OCI-LY3 (cell line): ENCODE measurements around the gene CDK4.
"Not testable (repeated sequence)": the region's sequence is repeated elsewhere in the genome, so short reads cannot be mapped to it uniquely, and the experiment has no call there.

Experiments used
- H2AFZ ChIP-seq: fragments of 200-600, 300-600 bp; shearing (Covaris generic); 2 replicates; pipeline ENCODE4 v1.6.0; 2014; ENCODE audit warnings: antibody characterized with exemption, low read depth, low read length
- H3K27ac ChIP-seq: fragments of 200-600, 300-600 bp; sonication (generic); 2 replicates; pipeline ENCODE4 v1.5.1; 2014; ENCODE audit warnings: mild to moderate bottlenecking, low read length, moderate library complexity, mixed read lengths
- H3K27me3 ChIP-seq: fragments of 200-600, 300-600 bp; sonication (generic); 2 replicates; pipeline ENCODE4 v1.6.1; 2014; ENCODE audit warnings: low read depth, low read length, mixed read lengths
- H3K36me3 ChIP-seq: fragments of 200-600, 300-600 bp; sonication (generic); replicated peaks from 2 replicates; pipeline ENCODE3; 2014; ENCODE audit warnings: low read depth, low read length, mixed read lengths
- H3K4me1 ChIP-seq: fragments of 300-600, 200-600 bp; sonication (generic); 2 replicates; pipeline ENCODE4 v1.6.1; 2014; ENCODE audit warnings: low read length, mixed read lengths
- H3K4me2 ChIP-seq: fragments of 200-600, 300-600 bp; sonication (generic); 2 replicates; pipeline ENCODE4 v1.6.1; 2014; ENCODE audit warnings: low read length, mixed read lengths
- H3K4me3 ChIP-seq: fragments of 300-600, 200-600 bp; sonication (generic); 2 replicates; pipeline ENCODE4 v1.5.1; 2014; ENCODE audit warnings: antibody characterized with exemption, mild to moderate bottlenecking, low read length, moderate library complexity
- H3K79me2 ChIP-seq: fragments of 300-600, 200-600 bp; shearing (Covaris generic); 2 replicates; pipeline ENCODE4 v1.6.1; 2014; ENCODE audit warnings: mild to moderate bottlenecking, low read length, mixed read lengths
- H3K9ac ChIP-seq: fragments of 300-600, 200-600 bp; shearing (Covaris generic); 2 replicates; pipeline ENCODE4 v1.6.0; 2014; ENCODE audit warnings: mild to moderate bottlenecking, low read length, moderate library complexity
- H3K9me3 ChIP-seq: fragments of 200-600, 300-600 bp; shearing (Covaris generic); 2 replicates; pipeline ENCODE4 v1.6.1; 2014; ENCODE audit warnings: low read length, mixed read lengths; ENCODE audit not compliant: insufficient read depth
- H4K20me1 ChIP-seq: fragments of 200-600, 300-600 bp; sonication (generic); 2 replicates; pipeline ENCODE4 v1.6.1; 2016; ENCODE audit warnings: low read length, mixed read lengths; ENCODE audit not compliant: insufficient read depth
- CTCF ChIP-seq: fragments of 200-600, 300-600 bp; sonication (generic); IDR thresholded peaks from 2 replicates; pipeline ENCODE4 v1.5.1; 2014; ENCODE audit warnings: antibody characterized with exemption, low read length, low read depth
- EZH2phosphoT487 ChIP-seq: fragments of 200-600 bp; shearing (Covaris generic); IDR thresholded peaks from 2 replicates; pipeline ENCODE4 v1.6.1; 2018; ENCODE audit warnings: antibody characterized with exemption, mixed run types, low read depth

The CDK4 gene

GRCh38 chr12:57776247-57776587 is 24.1 kb upstream of the CDK4 start:
- no peak for TF ChIP-seq CTCF
- no peak for TF ChIP-seq EZH2phosphoT487
- Histone ChIP-seq H3K4me2 (no peak overlapping the region), H3K27ac (no peak overlapping the region), H4K20me1 (no peaks in the 10 kb centered on the region), H3K9me3 (no peaks in the 10 kb centered on the region), H3K27me3 (no peaks in the 10 kb centered on the region), H3K4me1 (peaks cover 5% of the 10 kb centered on the region; the same call in 1 of the 2 replicates), H3K9ac (no peak overlapping the region), H3K4me3 (no peak overlapping the region), H2AFZ (no peak overlapping the region), H3K36me3 (peaks cover 3% of the 10 kb centered on the region), H3K79me2 (peaks cover 4% of the 10 kb centered on the region)

GRCh38 chr12:57775563-57776246 is 23.6 kb upstream of the CDK4 start:
- Histone ChIP-seq H3K27ac (no peak overlapping the region), H3K9me3 (no peaks in the 10 kb centered on the region), H3K27me3 (no peaks in the 10 kb centered on the region), H3K36me3 (peaks cover 4% of the 10 kb centered on the region), H3K79me2 (peaks cover 9% of the 10 kb centered on the region), H3K9ac (no peak overlapping the region), H3K4me2 (no peak overlapping the region), H2AFZ (no peak overlapping the region), H4K20me1 (no peaks in the 10 kb centered on the region), H3K4me1 (peaks cover 8% of the 10 kb centered on the region), H3K4me3 (no peak overlapping the region)
- TF ChIP-seq EZH2phosphoT487 (no peak), CTCF (no peak)

- Histone ChIP-seq H3K9me3 (no peaks in the 10 kb centered on the region), H3K79me2 (peaks cover 12% of the 10 kb centered on the region), H3K4me2 (no peak overlapping the region), H3K4me1 (peaks cover 9% of the 10 kb centered on the region), H3K27me3 (no peaks in the 10 kb centered on the region), H2AFZ (no peak overlapping the region), H3K9ac (no peak overlapping the region), H3K27ac (no peak overlapping the region), H3K36me3 (peaks cover 6% of the 10 kb centered on the region), H4K20me1 (no peaks in the 10 kb centered on the region), H3K4me3 (no peak overlapping the region)
- TF ChIP-seq EZH2phosphoT487 (no peak), CTCF (no peak)
Observed at GRCh38 chr12:57775044-57775443, 22.9 kb upstream of the CDK4 start.

GRCh38 chr12:57774634-57775033 is 22.5 kb upstream of the CDK4 start:
- peaks cover 12% of the 10 kb centered on the region for H3K79me2 ChIP-seq
- not testable (repeated sequence) for H3K4me1 ChIP-seq, H3K4me2 ChIP-seq, H3K27me3 ChIP-seq, H2AFZ ChIP-seq, H3K4me3 ChIP-seq, H4K20me1 ChIP-seq, H3K9me3 ChIP-seq, H3K27ac ChIP-seq, H3K36me3 ChIP-seq, H3K9ac ChIP-seq
